PFSK-1 (cell line): ENCODE data around the gene SAMM50.

Experiments used
- POLR2AphosphoS5 ChIP-seq: IDR thresholded peaks from 2 replicates; pipeline ENCODE4 v1.6.1; 2012; ENCODE audit warnings: low read depth, mild to moderate bottlenecking, control low read depth, low read length, moderate library complexity
- SIN3A ChIP-seq: IDR thresholded peaks from 2 replicates; pipeline ENCODE4 v1.6.1; 2012; ENCODE audit warnings: mild to moderate bottlenecking, low read length, moderate library complexity, borderline replicate concordance; ENCODE audit not compliant: insufficient read depth

DNA sequence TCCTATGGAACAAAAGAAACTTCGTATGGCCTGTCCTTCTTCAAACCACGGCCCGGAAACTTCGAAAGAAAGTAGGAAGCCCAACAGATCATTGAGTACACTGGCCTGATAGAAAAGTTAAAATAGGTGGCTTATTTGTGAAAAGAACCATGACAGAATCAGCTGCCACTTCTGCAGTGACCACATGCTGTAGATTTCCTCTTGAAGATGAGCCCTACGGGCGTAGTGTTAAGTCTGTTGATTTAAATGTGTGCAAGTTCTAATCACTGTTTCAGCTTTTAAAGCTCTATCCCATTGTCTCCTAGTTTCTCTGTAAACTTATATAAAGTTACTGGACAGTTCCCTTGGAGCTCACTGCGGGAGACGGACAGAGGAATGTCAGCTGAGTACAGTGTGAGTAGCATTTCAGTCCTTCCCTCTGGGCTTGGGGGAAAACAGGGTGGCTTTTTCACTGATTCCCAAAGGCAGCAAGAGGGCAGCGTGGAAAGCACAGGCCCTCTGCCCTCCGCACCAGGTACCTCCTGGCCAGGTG, 17.8 kb downstream of the SAMM50 start:
- TF ChIP-seq POLR2AphosphoS5 = no peak
- no peak for TF ChIP-seq SIN3A
